ENCODE data around the gene SLC9B1.
"Not testable (repeated sequence)": the region's sequence is repeated elsewhere in the genome, so short reads cannot be mapped to it uniquely, and the experiment has no call there.

- TF ChIP-seq CTCF (IDR thresholded peaks at IDR 0.05; ENCODE audit: low read length); EZH2 (IDR thresholded peaks at IDR 0.05; ENCODE audit: borderline replicate concordance, low read length): not testable (repeated sequence)
Measured at GRCh38 chr4:102897610-102898009, 121.9 kb downstream of the SLC9B1 start.

All from OCI-LY1 (cell line).